Effector memory CD8-positive, alpha-beta T cell (primary cell): ENCODE data around the gene ADAMTS20.

Experiments used
- ATAC-seq: fragments of 150-1000 bp; cut with Tn5 transposase; replicated peaks from 2 replicates; pipeline ENCODE4 v1.10.0; 2021; ENCODE audit warnings: mild to moderate bottlenecking, moderate library complexity
- DNase-seq, 3 experiments: peaks; one replicate each; pipeline ENCODE4 v3.0.0; 2021
- H3K27ac Mint-ChIP-seq, 2 donors: one replicate each; pipeline ENCODE4 v1.8.0; 2022; ENCODE audit warnings: mild to moderate bottlenecking in 2 of 2, mixed read lengths in 2 of 2, moderate library complexity in 2 of 2
- H3K27me3 Mint-ChIP-seq, 2 donors: one replicate each; pipeline ENCODE4 v1.8.0; 2022; ENCODE audit warnings: mixed read lengths in 2 of 2
- H3K36me3 Mint-ChIP-seq: one replicate; pipeline ENCODE4 v1.8.0; 2022; ENCODE audit warnings: mild to moderate bottlenecking, moderate library complexity, mixed read lengths; ENCODE audit not compliant: insufficient read depth
- H3K4me1 Mint-ChIP-seq, 2 donors: one replicate each; pipeline ENCODE4 v1.8.0; 2022; ENCODE audit warnings: low read depth in 2 of 2, mixed read lengths in 2 of 2
- H3K4me3 Mint-ChIP-seq, 2 donors: one replicate each; pipeline ENCODE4 v1.8.0; 2022; ENCODE audit warnings: mild to moderate bottlenecking in 2 of 2, mixed read lengths in 2 of 2, moderate library complexity in 2 of 2
- H3K9me3 Mint-ChIP-seq, 2 donors: one replicate each; pipeline ENCODE4 v1.8.0; 2022; ENCODE audit warnings: mixed read lengths in 2 of 2

The ADAMTS20 gene

DNA sequence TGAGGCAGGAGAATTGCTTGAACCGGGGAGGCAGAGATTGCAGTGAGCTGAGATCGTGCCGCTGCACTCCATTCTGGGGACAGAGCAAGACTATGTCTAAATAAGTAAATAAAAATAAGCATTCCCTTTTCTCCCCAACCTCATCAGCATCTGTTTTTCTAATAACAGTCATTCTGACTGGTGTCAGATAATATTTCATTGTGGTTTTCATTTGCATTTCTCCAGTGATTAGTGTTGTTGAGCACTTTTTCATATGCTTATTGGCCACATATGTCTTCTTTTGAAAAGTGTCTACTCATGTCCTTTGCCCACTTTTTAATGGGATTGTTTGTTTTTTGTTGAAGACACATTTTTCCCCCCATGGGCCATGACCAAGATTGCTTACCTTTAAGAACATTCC, 243.2 kb downstream of the ADAMTS20 start:
- Mint-ChIP-seq H3K9me3 (peaks cover 8 to 9% of the 10 kb centered on the region in 2 donors), H3K4me3 (no peak overlapping the region), H3K4me1 (no peaks in the 10 kb centered on the region), H3K36me3 (no peaks in the 10 kb centered on the region), H3K27me3 (no peaks in the 10 kb centered on the region), H3K27ac (no peak overlapping the region)
- DNase-seq (no peak), ATAC-seq (no peak)

DNA sequence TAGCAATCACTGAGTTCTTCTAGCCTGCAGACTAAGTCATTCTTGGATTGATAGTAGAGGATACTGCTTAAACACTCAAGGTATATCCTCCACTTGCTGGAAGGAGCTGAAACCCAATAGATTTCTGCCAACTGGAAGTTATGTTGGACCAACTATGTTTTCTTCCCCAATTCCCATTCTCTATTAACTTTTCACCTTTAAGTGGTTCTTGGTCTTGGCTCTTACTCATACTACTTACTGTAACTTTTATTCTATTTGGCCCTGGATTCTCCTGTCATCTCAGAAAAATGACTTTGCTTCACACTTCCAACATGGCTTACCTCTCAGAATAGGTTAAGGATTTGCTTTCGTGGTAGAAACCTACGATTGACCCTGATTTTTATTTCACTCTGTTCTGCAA, 244.9 kb downstream of the ADAMTS20 start:
- no peak overlapping the region for H3K4me3 Mint-ChIP-seq
- H3K4me1 Mint-ChIP-seq, result no peaks in the 10 kb centered on the region
- H3K27ac Mint-ChIP-seq, result no peak overlapping the region
- peaks cover 8 to 9% of the 10 kb centered on the region in 2 donors for H3K9me3 Mint-ChIP-seq
- H3K36me3 Mint-ChIP-seq, result no peaks in the 10 kb centered on the region
- DNase-seq (no peak), ATAC-seq (no peak)
- H3K27me3 Mint-ChIP-seq, result no peaks in the 10 kb centered on the region

DNA sequence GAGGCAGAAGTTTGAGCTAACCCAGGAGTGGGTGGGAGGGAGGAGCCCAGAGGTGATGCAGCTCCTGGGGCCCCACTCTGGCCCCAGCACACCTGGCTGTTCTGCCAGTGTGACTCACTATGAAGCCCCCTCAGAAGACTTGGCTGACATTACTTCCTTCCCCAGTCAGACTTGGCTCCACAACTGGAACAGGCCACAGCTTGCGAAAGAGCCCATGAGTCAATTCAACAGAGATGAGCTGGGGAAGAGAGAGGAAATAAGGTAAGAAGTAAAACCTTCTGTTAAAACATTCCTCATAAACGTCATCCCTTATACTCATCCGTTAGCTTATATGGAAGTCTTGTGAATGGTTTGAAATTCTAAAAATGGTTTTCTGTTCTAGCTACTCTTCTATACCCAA, 245.9 kb downstream of the ADAMTS20 start:
- no peak overlapping the region for H3K27ac Mint-ChIP-seq
- H3K4me1 Mint-ChIP-seq, result no peaks in the 10 kb centered on the region
- no peaks in the 10 kb centered on the region for H3K36me3 Mint-ChIP-seq
- ATAC-seq, result no peak
- no peak for DNase-seq
- H3K27me3 Mint-ChIP-seq, result no peaks in the 10 kb centered on the region
- H3K9me3 Mint-ChIP-seq, result peaks cover 8 to 9% of the 10 kb centered on the region in 2 donors
- no peak overlapping the region for H3K4me3 Mint-ChIP-seq

DNA sequence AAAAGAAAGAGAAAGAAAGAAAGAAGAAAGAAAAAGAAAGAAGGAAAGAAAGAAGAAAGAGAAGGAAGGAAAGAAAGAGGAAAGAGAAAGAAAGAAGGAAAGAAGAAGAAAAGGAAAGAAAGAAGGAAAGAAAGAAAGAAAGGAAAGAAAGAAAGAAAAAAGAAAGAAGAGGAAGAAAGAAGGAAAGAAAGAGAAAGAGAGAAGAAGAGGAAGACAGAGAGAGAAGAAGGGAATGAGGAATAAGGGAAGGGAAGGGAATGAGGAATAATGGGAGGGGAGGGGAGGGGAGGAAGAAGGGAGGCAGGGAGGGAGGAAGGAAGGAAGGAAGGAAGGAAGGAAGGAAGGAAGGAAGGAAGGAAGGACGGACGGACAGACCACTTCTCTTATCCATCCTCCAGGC, 246.9 kb downstream of the ADAMTS20 start:
- H3K27ac Mint-ChIP-seq, result no peak overlapping the region
- H3K4me3 Mint-ChIP-seq, result no peak overlapping the region
- no peaks in the 10 kb centered on the region for H3K4me1 Mint-ChIP-seq
- DNase-seq, result no peak
- H3K27me3 Mint-ChIP-seq, result no peaks in the 10 kb centered on the region
- ATAC-seq, result no peak
- H3K36me3 Mint-ChIP-seq, result no peaks in the 10 kb centered on the region
- peaks cover 5 to 8% of the 10 kb centered on the region in 2 donors for H3K9me3 Mint-ChIP-seq
